K562 (cell line): ENCODE data around the gene COL4A5. TPM values are rescaled to one million over a fixed set of nuclear protein-coding genes. Genes with fewer than 3 reads are reported as not detected.

ENCODE experiments used
- ATAC-seq: fragments of 200-7000 bp; cut with Tn5 transposase; 3 replicates; pipeline ENCODE4 v1.9.1; 2020; ENCODE audit warnings: moderate library complexity
- BruUV-seq: library from RNA; stranded (reverse); fragments of 400-500 nt; replicated peaks from 2 replicates; lab custom pipeline; 2021; lab: Mats Ljungman, UMichigan
- CTCF ChIA-PET: fragments of 300-600 bp; formaldehyde crosslinking; extraction: SDS; loops from one replicate; lab custom pipeline; 2021; ENCODE audit warnings: low intra/inter-chr PET ratio; lab: Yijun Ruan, JAX
- POLR2A ChIA-PET: fragments of 300-600, 350-650 bp; sonication (Branson Sonifier 250); formaldehyde crosslinking; extraction: SDS; loops from one replicate; lab custom pipeline; 2021; ENCODE audit warnings: antibody characterized with exemption, inconsistent platforms; lab: Yijun Ruan, JAX
- DNase-seq, 4 experiments: peaks; one replicate each; pipeline versions ENCODE4 v3.0.0 to v3.0.0-alpha.2; 2011 to 2018; ENCODE audit warnings: low spot score in 3 of 4, mixed read lengths in 3 of 4; ENCODE audit errors: extremely low read depth in 1 of 4
- FAIRE-seq: peaks from 2 replicates; lab custom pipeline; 2011; peaks lifted over from hg19 to GRCh38; lab: Jason Lieb, UNC
- H2AFZ ChIP-seq: 2 replicates; pipeline ENCODE4 v1.6.0; 2011; ENCODE audit warnings: low read depth, low read length, control low read depth, inconsistent platforms
- H3K27ac ChIP-seq: fragments of 200-600 bp; 3 replicates; pipeline ENCODE4 v1.8.0; 2011; ENCODE audit warnings: low read depth, mild to moderate bottlenecking, control low read depth, inconsistent platforms, low read length, moderate library complexity, mixed read lengths; ENCODE audit errors: extremely low read depth
- H3K27me3 ChIP-seq, 2 experiments: fragments of 300-600 bp in 1 of 2; 2 replicates in 1 of 2; 3 replicates in 1 of 2; pipeline versions ENCODE4 v1.6.0 to v1.8.0; 2011; ENCODE audit warnings: inconsistent platforms in 2 of 2, low read length in 2 of 2, mild to moderate bottlenecking in 1 of 2, mixed read lengths in 1 of 2, moderate library complexity in 1 of 2; ENCODE audit not compliant: control insufficient read depth in 2 of 2, insufficient read depth in 2 of 2
- H3K36me3 ChIP-seq: fragments of 300-600 bp; 3 replicates; pipeline ENCODE4 v1.8.0; 2011; ENCODE audit warnings: mild to moderate bottlenecking, low read length, inconsistent platforms; ENCODE audit not compliant: control insufficient read depth, insufficient read depth
- H3K4me1 ChIP-seq, 2 experiments: fragments of 200-600 bp in 1 of 2; replicated peaks in 1 of 2; 2 replicates in 1 of 2; 3 replicates in 1 of 2; pipeline versions ENCODE4 v1.5.1 to v1.8.0; 2011; ENCODE audit warnings: inconsistent platforms in 2 of 2, low read length in 2 of 2, mild to moderate bottlenecking in 1 of 2, mixed read lengths in 1 of 2, moderate library complexity in 1 of 2; ENCODE audit not compliant: control insufficient read depth in 2 of 2, insufficient read depth in 2 of 2
- H3K4me2 ChIP-seq: 2 replicates; pipeline ENCODE4 v1.6.1; 2011; ENCODE audit warnings: low read length, control low read depth, inconsistent platforms, mixed read lengths; ENCODE audit not compliant: insufficient read depth
- H3K4me3 ChIP-seq: fragments of 200-600 bp; sonication (generic), shearing (Covaris generic); 2 replicates; pipeline ENCODE4 v1.5.1; 2016; ENCODE audit warnings: control low read depth, inconsistent platforms
- H3K79me2 ChIP-seq: fragments of 200-600 bp; 3 replicates; pipeline ENCODE4 v1.8.0; 2011; ENCODE audit warnings: low read length, inconsistent platforms; ENCODE audit not compliant: control insufficient read depth, insufficient read depth
- H3K9ac ChIP-seq, 2 experiments: 2 replicates each; pipeline versions ENCODE4 v1.6.0 to v1.6.1; 2011; ENCODE audit warnings: low read depth in 2 of 2, low read length in 2 of 2, control low read depth in 1 of 2, inconsistent platforms in 1 of 2, mild to moderate bottlenecking in 1 of 2, mixed read lengths in 1 of 2; ENCODE audit not compliant: insufficient read depth in 1 of 2
- H3K9me1 ChIP-seq: one replicate; pipeline ENCODE4 v1.6.0; 2011; ENCODE audit warnings: inconsistent platforms, mild to moderate bottlenecking, low read length, moderate library complexity; ENCODE audit not compliant: control insufficient read depth, insufficient read depth
- H3K9me3 ChIP-seq: replicated peaks from 2 replicates; pipeline ENCODE4 v1.5.1; 2011; ENCODE audit warnings: low read depth, low read length, inconsistent platforms; ENCODE audit not compliant: control insufficient read depth, insufficient read depth
- H4K20me1 ChIP-seq: replicated peaks from 2 replicates; pipeline ENCODE4 v1.6.1; 2011; ENCODE audit warnings: low read length, inconsistent platforms, mixed read lengths; ENCODE audit not compliant: control insufficient read depth, insufficient read depth
- ELF4 ChIP-seq: fragments of 450-650 bp; formaldehyde crosslinking; IDR thresholded peaks from 2 replicates; pipeline ENCODE4 v1.4.0; 2022; ENCODE audit warnings: missing genetic modification characterization
- ESRRB ChIP-seq: fragments of 250-450 bp; sonication (Bioruptor Pico); IDR thresholded peaks from 2 replicates; pipeline ENCODE4 v1.5.0; 2020; ENCODE audit warnings: mild to moderate bottlenecking, moderate library complexity, borderline replicate concordance
- EZH2 ChIP-seq: IDR thresholded peaks from 2 replicates; pipeline ENCODE4 v1.6.1; 2012; ENCODE audit warnings: low read depth, mild to moderate bottlenecking, inconsistent platforms, low read length, borderline replicate concordance
- FOXA1 ChIP-seq: fragments of 450-650 bp; IDR thresholded peaks from 2 replicates; pipeline ENCODE4 v1.6.1; 2016; ENCODE audit warnings: mild to moderate bottlenecking, borderline replicate concordance
- MAFF ChIP-seq: IDR thresholded peaks from 2 replicates; pipeline ENCODE4 v1.6.1; 2012; ENCODE audit warnings: low read length, improper control_type of control experiment
- NFXL1 ChIP-seq: fragments of 450-650 bp; formaldehyde crosslinking; IDR thresholded peaks from 2 replicates; pipeline ENCODE4 v1.4.0; 2021; ENCODE audit warnings: mild to moderate bottlenecking
- PHF8 ChIP-seq: fragments of 200-600 bp; sonication (generic); IDR thresholded peaks from 2 replicates; pipeline ENCODE4 v1.6.1; 2012; ENCODE audit warnings: mixed run types, mild to moderate bottlenecking, inconsistent platforms, low read length, moderate library complexity, borderline replicate concordance
- PPARD ChIP-seq: fragments of 250-450 bp; sonication (Bioruptor Pico); IDR thresholded peaks from 2 replicates; pipeline ENCODE4 v1.8.0; 2022; ENCODE audit warnings: inconsistent platforms, mild to moderate bottlenecking, moderate library complexity
- XRCC5 ChIP-seq: fragments of 200-400 bp; formaldehyde crosslinking; IDR thresholded peaks from 2 replicates; pipeline ENCODE4 v1.6.1; 2017; ENCODE audit warnings: low read depth, mild to moderate bottlenecking, low read length
- ZC3H8 ChIP-seq: fragments of 450-650 bp; IDR thresholded peaks from 2 replicates; pipeline ENCODE4 v1.6.1; 2017
- ZFX ChIP-seq: sonication (generic); formaldehyde crosslinking; IDR thresholded peaks from 2 replicates; pipeline ENCODE4 v1.8.0; 2022; ENCODE audit warnings: mild to moderate bottlenecking, missing genetic modification reagents, moderate library complexity
- ZKSCAN1 ChIP-seq: fragments of 150-350 bp; IDR thresholded peaks from 2 replicates; pipeline ENCODE4 v1.6.1; 2016; ENCODE audit warnings: low read depth, low read length
- ZNF212 ChIP-seq: fragments of 450-650 bp; formaldehyde crosslinking; IDR thresholded peaks from 2 replicates; pipeline ENCODE4 v1.4.0; 2020; ENCODE audit warnings: mild to moderate bottlenecking
- whole genome bisulfite sequencing: fragments of 100-300 bp; shearing (Covaris generic); methylation state at CpG from one replicate; pipeline ENCODE4 v1.1.6; 2016; ENCODE audit warnings: low coverage, mixed read lengths; ENCODE audit not compliant: insufficient coverage; ENCODE audit errors: missing lambda C conversion rate; 5-methylcytosine and 5-hydroxymethylcytosine counted together
- in situ Hi-C: fragments of 300-500 bp; cut with MboI; formaldehyde crosslinking; loops from 4 replicates; pipeline ENCODE4 v1.15.0; 2018; ENCODE audit warnings: inconsistent platforms, mixed read lengths
- intact Hi-C: fragments of 100-400 bp; cut with micrococcal nuclease; formaldehyde crosslinking; loops from 2 replicates; pipeline ENCODE4 v1.14.2; 2022
- polyA plus RNA-seq, 8 experiments: library from polyadenylated mRNA; depleted of rRNA in 4 of 8; stranded (reverse) in 5 of 8; unstranded in 3 of 8; fragments of >200 nt; fragmentation: Nextera tagmentation in 2 of 8; fragmentation: Illumina TruSeq in 1 of 8; extraction: Ambion mirVana in 2 of 8; extraction: Trizol in 1 of 8; gene quantifications; 2 replicates each; pipeline versions ENCODE4 v1.2.1 to v1.2.3, GENCODE V29; 2011 to 2014; ENCODE audit warnings: inconsistent platforms in 1 of 8, missing spikeins in 1 of 8
- total RNA-seq, 7 experiments: library from RNA; depleted of rRNA in 6 of 7; stranded (reverse); fragments of >200 nt in 6 of 7; fragmentation: Illumina TruSeq in 2 of 7; extraction: Trizol in 2 of 7; gene quantifications; 2 replicates each; pipeline versions ENCODE4 v1.2.1 to v1.2.3, GENCODE V29; 2011 to 2021; ENCODE audit warnings: low replicate concordance in 1 of 7
- TF ChIP-seq, protein P1 (sequence below): sonication (generic); formaldehyde crosslinking; IDR thresholded peaks from 2 replicates; pipeline ENCODE4 v1.8.0; 2023; ENCODE audit warnings: mild to moderate bottlenecking, missing genetic modification reagents

COL4A5 gene
- total and polyA plus RNA-seq, 9 of the 15 experiments (the other 6 are each of a cell fraction or from before 2014, with no cell fraction given) = 0.66 to 2.5 (median 1.8) TPM

DNA sequence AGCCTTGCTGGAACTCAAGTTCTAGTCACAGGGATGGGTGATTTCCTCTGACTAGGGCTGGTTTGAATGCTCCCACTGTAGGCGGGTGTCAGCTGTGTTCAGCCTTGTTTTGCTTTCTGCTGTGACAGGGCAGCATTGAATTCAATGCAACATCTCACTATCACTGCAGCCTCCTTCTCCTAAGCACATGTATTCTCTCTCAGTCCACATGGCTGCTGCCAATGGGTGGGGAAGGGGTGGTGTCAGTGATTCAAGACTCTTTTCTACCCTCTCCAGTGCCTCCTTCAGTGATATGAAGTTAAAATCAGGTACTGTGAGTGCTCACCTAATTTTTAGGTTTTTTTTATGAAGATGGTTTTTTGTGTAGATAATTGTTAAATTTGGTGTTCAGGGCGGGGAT, 46.3 kb downstream of the COL4A5 start:
- FAIRE-seq (no peak), DNase-seq (no peak), ATAC-seq (no peak)
- intact Hi-C loops = no loop called here
- H3K27me3 ChIP-seq = no peaks in the 10 kb centered on the region
- no peaks in the 10 kb centered on the region for H3K79me2 ChIP-seq
- H3K9me1 ChIP-seq = no peaks in the 10 kb centered on the region
- TF ChIP-seq PPARD (CRISPR knock-in tag) = no peak
- TF ChIP-seq ELF4 (CRISPR knock-in tag) = no peak
- TF ChIP-seq MAFF = no peak
- no peak for TF ChIP-seq ESRRB (CRISPR knock-in tag)
- TF ChIP-seq ZKSCAN1 = no peak
- no peak overlapping the region for H3K4me2 ChIP-seq
- ChIA-PET CTCF (no interaction called here), POLR2A (no interaction called here)
- H3K36me3 ChIP-seq = no peaks in the 10 kb centered on the region
- H3K9me3 ChIP-seq = no peaks in the 10 kb centered on the region
- 12% methylated on average over 2 of the region's 2 CpGs for WGBS
- H3K9ac ChIP-seq = no peak overlapping the region
- H2AFZ ChIP-seq = no peak overlapping the region
- in situ Hi-C loops = no loop called here
- no peaks in the 10 kb centered on the region for H3K4me1 ChIP-seq
- H3K4me3 ChIP-seq = no peak overlapping the region
- BruUV-seq = no TSS peak
- no peaks in the 10 kb centered on the region for H4K20me1 ChIP-seq
- H3K27ac ChIP-seq = no peak overlapping the region

DNA sequence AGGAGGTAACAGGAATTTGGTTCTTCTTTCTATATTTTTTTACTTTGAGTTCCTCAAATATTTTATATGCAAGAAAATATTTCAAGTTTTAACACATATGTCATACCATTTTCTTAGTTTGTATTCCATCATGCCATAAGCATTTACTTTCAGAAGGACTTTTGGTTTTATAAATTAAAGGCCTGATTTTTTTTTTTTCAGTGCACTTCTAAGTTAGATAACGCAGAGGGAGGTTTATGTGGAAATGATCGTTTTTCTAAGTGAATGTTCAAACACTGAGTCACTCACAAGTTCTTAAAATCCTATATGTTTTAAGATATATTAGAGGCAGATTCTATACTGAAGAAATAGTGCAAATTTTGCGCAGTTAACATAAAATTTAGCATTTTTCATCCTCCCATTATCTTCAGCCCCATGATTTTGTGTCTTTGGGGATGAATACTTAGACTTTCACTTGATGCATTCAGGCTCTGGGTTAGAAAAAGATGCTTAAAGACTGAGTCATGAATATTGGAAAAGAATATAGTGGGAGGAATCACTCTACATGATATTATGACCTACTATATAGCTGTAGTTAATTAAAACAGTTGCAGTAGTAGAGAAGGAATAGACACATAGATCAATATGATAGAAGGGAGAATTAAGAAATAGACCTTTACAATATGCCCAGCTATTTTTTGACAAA, 54.9 kb downstream of the COL4A5 start:
- ChIA-PET POLR2A (no interaction called here), CTCF (no interaction called here)
- Histone ChIP-seq H3K36me3 (no peaks in the 10 kb centered on the region), H3K4me3 (no peak overlapping the region), H4K20me1 (no peaks in the 10 kb centered on the region), H3K4me2 (no peak overlapping the region), H2AFZ (no peak overlapping the region), H3K27ac (no peak overlapping the region), H3K27me3 (no peaks in the 10 kb centered on the region), H3K9ac (no peak overlapping the region), H3K9me1 (no peaks in the 10 kb centered on the region), H3K4me1 (no peaks in the 10 kb centered on the region), H3K9me3 (no peaks in the 10 kb centered on the region), H3K79me2 (no peaks in the 10 kb centered on the region)
- TF ChIP-seq PHF8 (no peak), ZC3H8 (no peak), ZFX (CRISPR knock-in tag) (no peak), EZH2 (no peak), ZNF212 (no peak), NFXL1 (CRISPR knock-in tag) (no peak), XRCC5 (no peak), FOXA1 (no peak)
- TF ChIP-seq, protein P1, sequence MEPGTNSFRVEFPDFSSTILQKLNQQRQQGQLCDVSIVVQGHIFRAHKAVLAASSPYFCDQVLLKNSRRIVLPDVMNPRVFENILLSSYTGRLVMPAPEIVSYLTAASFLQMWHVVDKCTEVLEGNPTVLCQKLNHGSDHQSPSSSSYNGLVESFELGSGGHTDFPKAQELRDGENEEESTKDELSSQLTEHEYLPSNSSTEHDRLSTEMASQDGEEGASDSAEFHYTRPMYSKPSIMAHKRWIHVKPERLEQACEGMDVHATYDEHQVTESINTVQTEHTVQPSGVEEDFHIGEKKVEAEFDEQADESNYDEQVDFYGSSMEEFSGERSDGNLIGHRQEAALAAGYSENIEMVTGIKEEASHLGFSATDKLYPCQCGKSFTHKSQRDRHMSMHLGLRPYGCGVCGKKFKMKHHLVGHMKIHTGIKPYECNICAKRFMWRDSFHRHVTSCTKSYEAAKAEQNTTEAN (CRISPR knock-in tag) = no peak
- no TSS peak for BruUV-seq
- ATAC-seq (no peak), FAIRE-seq (no peak), DNase-seq (no peak)
- WGBS = 0% methylated on average over 3 of the region's 3 CpGs
- intact Hi-C loops = no loop called here
- in situ Hi-C loops = no loop called here
